Suppressor macrophage treated with lipopolysaccharide for 1 hour (primary cell): ENCODE measurements around the gene PGBD1.

Source experiments
- DNase-seq, 3 donors: peaks; one replicate each; pipeline ENCODE4 v3.0.0-alpha.2; 2020 to 2022

Gene PGBD1, protein sequence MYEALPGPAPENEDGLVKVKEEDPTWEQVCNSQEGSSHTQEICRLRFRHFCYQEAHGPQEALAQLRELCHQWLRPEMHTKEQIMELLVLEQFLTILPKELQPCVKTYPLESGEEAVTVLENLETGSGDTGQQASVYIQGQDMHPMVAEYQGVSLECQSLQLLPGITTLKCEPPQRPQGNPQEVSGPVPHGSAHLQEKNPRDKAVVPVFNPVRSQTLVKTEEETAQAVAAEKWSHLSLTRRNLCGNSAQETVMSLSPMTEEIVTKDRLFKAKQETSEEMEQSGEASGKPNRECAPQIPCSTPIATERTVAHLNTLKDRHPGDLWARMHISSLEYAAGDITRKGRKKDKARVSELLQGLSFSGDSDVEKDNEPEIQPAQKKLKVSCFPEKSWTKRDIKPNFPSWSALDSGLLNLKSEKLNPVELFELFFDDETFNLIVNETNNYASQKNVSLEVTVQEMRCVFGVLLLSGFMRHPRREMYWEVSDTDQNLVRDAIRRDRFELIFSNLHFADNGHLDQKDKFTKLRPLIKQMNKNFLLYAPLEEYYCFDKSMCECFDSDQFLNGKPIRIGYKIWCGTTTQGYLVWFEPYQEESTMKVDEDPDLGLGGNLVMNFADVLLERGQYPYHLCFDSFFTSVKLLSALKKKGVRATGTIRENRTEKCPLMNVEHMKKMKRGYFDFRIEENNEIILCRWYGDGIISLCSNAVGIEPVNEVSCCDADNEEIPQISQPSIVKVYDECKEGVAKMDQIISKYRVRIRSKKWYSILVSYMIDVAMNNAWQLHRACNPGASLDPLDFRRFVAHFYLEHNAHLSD

DNA sequence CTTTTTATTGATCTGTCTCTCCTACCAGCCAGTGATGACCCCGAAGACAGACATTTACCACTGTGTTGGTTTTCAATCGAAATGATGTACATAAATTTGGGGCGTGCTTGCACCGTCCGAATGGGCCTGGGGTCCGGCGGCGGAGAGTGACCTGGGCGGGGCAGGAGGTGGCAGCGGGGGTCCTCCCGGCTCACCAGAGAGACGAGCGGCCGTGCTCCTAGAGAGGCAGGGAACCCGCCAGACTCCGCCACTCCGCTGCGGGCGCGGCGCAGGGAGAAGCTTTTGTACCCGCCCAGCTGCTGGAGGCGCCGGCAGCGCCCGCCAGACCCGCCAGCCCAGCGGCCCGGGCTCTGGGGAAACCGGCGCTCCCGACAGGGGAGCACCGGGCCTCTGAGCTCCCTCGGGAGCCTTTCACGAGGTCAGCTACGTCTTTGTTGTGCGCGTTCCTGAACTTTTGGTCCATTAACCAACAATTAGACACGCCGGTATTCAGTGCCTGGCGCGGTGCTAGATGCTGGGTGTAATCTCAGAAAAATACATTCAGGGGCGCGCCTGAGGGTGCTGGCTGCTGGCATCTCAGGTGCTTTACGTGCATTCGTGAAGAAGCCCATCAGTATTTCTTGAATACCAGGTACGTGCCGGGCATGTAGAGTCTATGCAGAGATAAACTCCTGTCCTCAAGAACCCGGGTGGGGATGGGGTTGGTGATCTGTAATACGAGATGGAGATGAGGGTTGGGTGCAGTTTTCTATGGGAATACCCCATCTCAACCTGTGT lies at the start of gene PGBD1:
PGBD1 (plus strand) TSS at position 285 of the 777 bp plus-strand sequence. CDS start 2,242 bp downstream, outside the sequence.
- DNase-seq: peak; percentile 64 to 83 (median 67)

DNA sequence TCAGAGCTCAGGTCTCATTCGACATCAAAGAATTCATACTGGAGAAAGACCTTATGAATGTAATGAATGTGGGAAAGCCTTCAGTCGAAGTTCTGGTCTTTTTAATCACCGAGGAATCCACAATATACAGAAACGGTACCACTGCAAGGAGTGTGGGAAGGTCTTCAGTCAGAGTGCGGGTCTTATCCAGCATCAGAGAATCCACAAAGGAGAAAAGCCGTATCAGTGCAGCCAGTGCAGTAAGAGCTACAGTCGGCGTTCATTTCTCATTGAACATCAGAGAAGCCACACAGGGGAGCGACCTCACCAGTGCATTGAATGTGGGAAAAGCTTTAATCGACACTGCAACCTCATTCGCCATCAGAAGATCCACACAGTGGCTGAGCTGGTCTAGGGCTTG lies 48.6 kb upstream of the PGBD1 start:
- DNase-seq: no peak

DNA sequence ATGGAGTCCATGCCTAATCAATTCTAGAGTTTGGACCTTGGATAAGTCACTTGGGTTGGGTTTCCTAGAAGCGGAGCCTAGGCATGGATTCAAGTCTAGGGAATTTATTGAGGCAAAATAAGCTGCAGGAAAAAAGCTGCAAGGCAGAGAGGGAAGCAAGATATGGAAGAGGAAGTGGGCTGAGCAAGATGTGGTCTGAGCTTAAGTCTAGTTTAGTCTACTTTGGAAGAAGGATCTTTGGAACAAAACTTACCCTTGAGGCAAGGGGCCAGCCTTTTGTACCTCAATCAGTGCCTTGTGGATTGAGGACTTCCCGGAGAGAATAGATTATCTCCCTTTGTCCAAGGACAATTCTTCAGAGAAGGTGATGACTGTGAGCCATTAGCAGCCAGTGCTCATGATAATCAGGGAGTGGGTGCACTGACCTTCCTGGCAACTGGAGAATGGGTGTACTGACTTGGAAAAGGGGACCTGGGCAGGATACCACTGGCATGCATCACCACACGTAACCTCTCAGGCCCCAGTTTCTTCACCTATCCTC lies 45.4 kb upstream of the PGBD1 start:
- peak in 1 of 3 donors; percentile 25 for DNase-seq

DNA sequence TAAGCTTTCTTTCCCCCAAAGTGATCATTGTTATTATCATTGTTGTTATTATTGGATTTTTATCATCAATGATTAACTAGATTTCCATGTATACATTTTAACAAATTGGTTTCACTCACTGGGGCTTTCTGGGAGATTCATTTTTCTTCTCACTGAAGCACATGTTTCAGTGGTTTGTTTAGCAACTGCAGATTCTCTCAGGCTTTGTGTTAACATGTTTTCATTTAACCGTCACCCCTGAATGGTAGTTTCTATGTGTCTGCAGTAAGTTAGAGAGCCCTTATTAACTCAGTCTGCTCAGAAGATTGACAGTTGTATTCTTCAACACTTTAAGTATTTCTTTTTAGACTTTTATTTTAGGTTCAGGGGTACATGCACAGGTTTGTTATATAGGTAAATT lies 41.7 kb upstream of the PGBD1 start:
- no peak for DNase-seq

DNA sequence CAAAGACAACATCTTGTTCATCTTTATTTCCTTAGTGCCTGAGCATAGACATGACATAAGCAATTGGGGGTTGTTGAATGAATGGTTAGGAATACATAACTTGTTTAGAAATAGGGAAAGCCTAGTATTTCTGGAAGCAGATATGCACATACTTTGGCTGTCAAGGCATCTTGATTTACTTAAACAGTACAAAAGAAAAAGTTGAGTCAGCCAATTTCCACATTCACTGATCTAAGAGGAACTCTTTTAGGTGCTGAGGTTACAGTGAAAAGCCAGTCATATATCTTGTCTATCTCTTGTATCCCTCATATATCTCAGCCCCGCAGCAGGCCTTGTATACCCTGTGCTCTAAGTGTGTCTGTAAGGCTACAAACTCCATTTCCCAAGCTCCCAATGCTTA lies 40.9 kb upstream of the PGBD1 start:
- peak in 2 of 3 donors; percentile 34 to 35 for DNase-seq

DNA sequence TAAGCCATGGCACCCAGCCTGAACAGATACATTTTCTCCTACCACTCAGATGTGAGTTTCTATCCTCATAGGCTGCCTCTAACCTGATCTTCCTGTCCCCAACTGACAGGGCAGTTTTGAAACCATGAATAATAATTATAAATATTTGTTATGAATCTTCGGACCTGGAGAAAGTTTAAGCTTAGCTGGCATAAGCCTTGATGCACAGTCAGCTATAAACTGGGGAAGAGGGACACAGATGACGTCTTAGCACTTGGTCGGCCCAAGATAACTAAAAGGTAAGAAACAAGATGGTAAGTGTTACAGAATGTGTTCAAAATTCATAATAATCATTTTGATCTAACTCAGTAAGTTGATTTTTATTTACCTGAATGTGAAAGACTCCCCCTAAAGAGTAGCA lies 37.4 kb upstream of the PGBD1 start:
- no peak for DNase-seq

DNA sequence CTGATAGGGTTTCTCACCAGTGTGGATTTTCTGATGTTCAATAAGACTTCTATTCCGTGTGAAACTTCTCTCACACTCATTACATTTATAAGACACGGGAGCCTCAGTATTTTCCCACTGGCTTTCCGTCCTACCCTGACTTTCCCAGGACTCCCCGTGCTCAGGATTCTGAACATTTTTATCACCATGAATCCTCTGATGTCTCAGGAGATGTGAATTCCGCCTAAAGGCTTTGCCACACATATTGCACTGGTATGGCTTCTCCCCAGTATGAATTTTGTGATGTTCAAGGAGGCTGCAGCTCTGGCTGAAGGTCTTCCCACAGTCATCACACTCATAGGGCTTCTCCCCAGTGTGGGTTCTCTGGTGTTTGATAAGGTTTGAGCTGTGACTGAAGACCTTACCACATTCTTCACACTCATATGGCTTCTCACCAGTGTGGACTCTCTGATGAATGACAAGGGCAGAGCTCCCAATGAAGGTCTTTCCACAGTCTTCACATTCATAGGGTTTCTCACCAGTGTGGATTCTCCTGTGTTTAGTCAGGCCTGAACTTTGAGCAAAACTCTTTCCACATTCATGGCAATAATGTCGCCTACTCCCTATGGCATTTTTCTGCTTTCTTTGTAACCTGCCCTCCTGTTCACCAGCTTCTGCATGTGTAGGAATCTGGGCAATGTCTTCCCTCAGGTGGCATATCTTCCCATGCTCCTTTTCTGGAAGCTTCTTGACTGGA lies 36.0 kb upstream of the PGBD1 start:
- no peak for DNase-seq

DNA sequence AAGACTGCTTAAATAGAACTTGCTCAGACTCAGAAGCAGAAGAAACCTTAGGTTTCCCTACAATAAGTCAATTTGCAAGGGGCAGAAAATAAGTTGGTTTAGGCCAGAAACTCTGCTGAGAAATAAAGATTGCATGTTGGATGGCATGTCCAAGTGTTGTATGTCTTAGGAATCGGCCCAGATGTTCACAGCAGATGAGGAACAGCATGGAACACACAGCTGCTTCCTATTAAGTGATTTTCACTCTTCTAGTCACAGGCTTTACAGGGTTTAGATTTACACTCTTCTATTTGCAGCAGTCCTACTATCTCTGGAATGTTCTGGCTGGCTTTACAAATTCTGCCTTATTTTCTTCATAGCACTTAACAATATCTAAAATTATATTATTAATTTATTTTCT lies 32.5 kb upstream of the PGBD1 start:
- DNase-seq: no peak

DNA sequence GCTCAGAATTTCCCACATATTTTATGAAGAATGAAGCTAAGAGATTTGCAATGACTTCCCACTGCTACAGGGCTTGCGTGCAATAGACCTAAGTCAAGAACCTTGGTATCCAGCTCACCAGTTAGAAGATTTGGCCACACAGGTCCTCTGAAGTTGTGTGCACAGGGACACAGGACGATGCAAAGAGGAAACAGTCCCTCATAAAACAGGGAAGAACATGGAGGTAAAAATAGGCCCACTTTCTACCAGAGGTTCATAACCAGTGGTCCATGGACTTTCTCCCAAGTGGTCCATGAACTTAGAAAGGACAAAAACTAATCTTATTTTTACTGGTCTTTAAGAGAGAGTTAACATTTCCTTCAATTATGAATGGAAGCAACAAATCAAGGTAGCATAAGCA lies 30.6 kb upstream of the PGBD1 start:
- DNase-seq: no peak

DNA sequence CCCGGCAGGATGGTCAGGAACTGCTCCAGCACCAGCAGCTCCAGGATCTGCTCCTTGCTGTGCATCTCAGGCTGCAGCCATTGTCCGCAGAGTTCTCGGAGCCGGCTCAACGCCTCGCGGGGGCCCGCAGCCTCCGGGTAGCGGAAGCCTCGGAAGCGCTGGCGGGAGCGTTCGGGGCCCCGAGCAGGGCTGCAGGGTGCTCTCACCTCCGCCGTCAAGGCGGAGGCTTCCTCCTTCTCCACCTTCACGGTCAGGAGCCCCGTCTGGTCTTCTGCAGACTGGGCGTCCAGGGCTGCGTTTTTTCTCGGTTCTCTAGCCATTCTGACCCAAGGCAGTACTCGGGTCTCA lies 29.7 kb upstream of the PGBD1 start:
- DNase-seq: peak; percentile 20 to 52 (median 23)

DNA sequence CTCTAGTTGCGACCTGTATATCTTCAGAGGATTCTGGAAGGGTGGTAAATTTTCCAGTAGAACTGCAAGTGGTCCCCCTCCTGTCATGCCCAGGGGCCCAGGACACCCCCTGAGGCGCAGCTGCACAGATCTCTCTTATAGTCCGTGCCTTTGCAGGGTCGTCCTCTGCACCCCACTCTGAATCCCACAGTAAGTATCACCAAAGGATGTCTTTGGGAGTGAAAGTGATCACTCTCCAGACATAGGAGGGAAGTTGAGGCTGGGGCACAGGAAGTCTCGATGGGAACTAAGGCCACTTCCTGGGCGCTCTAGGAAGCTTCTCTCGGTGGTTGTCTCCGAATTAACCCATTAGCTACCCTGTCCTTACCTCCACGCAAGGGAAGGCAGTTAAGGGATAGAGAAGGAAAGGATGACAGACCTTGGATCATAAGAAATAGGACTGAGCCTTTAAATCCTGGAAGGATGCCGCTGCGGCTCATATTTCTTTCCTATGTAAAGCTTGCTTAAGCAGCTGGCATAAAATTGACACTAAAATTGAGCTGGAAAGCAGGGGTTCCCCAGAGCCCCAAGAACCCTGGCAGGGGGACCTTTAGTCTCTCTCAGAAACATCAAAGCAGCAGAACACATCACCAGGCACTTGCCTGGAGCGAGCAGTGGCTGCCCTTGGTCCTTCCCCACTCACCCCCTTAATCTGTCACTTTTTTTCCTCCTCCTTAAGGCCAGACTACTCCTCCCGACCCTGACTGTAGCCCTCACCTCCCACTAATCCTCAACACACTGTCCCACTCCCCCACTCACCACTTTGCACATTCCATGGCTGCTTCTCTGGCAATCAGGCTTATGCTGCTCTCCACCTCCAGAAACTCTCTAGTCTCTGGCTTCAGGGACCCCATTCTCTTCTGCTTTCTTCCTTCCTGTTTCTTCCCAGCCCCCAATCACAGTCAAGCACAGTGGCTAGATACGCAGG lies 29.1 kb upstream of the PGBD1 start, which contains the start of gene ZKSCAN4:
ZKSCAN4 (minus strand) TSS at position 261 of the 967 bp plus-strand sequence. CDS start 289 bp downstream, outside the sequence.
- peak; percentile 89 to 93 (median 91) for DNase-seq

DNA sequence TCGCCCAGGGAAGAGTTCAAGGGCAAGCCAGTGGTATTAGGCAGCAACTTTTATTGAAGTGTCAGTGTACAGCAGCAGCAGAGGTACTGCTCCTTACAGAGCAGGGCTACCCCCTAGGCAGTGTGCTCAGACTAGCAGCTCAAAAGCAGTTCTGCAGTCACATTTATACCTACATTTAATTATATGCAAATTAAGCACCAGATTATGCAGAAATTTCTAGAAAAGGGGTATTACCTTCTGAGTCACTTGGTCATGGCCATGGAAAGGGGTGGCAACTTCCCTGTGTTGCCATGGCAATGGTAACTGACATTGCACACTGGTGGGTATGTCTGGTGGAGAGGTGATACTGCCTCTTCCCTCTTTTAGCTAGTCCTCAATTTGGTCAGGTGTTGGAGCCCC lies 27.3 kb upstream of the PGBD1 start:
- peak; percentile 37 to 75 (median 52) for DNase-seq

DNA sequence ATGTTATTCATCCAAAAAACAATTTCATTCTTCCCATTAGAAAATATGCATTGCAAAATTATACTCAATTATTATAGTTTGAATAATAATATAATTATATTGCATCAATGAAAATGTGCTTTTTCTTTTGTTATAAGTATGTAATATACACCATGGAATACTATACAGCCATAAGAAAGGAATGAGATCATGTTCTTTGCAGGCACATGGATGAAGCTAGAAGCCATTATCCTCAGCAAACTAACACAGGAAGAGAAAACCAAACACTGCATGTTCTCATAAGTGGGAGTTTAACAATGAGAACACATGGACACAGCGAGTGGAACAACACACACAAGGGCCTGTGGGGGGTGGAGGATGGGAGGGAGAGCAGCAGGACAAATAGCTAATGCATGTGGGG lies 24.3 kb upstream of the PGBD1 start:
- DNase-seq: no peak

DNA sequence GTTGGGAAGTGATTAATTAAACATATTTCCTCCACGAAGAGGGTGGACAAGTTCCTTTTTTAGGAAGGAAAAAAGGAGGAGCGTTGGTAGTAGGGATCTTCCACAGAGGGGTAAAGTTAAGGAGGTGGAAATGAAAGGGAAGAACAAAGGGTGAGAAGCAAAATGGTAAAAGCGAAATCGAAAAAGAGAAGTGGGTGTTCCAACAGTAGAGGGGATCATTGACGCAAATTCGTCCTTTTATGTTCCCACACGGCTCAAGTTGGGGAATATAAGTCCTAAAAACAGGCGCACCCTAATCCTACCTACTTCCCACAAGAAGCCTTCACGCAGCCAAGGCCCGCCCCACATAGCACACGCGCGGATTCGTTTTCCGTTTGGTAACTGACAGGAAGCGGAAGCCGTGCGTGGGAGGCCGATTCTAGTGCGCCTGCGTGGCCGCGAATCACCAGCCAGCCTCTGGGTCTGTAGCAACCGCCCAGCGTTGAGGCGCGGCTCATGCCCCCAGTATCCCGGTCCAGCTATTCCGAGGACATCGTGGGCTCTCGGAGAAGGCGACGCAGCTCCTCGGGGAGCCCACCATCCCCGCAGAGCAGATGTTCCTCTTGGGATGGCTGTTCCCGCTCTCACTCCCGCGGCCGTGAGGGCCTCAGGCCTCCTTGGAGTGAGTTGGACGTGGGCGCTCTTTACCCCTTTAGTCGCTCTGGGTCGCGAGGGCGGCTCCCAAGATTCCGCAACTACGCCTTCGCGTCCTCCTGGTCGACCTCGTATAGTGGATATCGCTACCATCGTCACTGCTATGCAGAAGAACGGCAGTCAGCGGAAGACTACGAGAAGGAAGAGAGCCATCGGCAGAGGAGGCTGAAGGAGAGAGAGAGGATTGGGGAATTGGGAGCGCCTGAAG lies 22.2 kb upstream of the PGBD1 start, which contains the start of gene NKAPL:
NKAPL (plus strand) TSS at position 421 of the 901 bp plus-strand sequence; CDS start at position 496, 75 bp downstream.
- peak; percentile 91 to 93 (median 93) for DNase-seq

DNA sequence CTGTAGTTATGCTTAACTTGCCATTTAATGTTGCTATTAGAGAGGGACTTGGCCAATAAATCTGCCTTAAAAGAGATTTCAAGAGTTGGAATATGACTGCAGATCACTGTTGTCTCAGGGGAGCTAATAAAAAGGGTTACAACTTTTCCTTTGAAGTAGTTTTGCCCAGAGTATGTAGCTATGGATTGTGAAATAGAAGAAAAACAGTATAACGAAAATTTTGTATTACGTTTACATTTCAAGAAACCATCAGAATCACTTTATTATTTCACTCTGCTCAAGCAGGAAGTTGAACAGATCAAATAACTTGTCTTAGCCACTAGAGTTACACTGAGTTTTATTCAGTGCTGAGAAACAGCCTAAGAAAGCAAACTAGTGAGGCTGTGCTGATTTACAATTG lies 17.4 kb upstream of the PGBD1 start:
- no peak for DNase-seq

DNA sequence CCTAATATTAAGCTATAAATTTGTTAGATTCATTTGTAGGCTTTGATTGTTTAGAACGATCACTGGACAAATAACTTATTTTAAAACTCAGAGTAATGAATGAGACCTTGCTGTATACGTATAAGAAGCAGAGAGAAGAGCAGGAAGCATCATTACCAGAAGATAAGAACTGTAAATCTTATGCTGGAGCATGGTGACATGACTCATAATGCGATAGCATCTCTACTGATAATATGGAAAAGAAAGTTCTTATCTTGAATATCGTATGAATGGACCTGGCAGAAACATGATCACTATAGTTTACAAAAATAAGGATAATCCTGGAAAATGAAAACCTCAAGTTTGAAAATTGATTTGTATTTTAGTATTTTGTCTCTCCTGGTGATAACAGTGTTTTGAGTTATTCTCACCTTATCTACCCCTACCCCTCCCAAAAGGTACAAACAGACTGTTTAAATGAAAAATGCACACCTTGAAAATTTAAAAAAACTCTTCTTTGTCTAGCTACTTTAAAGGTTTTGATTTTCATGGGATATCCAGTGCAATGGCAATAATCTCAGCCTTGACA lies 16.5 kb upstream of the PGBD1 start:
- no peak for DNase-seq

DNA sequence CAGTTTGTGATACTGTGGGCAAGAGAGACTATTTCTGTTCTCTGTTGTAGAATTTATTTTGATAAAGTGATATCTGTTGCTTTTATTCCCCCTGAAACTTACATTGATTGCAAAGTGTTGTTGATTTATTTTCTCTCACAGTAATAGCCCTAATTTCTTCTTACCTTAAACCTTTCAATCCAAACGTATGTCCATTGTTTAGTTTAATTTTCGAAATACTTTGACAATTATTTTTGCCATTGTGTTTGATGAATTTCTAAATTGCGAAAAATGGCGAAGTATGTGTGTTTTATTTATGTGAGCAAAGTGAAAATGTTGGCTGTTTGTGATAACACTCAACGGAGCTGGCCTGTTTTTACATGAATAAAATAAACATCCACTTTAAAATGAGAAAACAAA lies 14.8 kb upstream of the PGBD1 start:
- no peak for DNase-seq

DNA sequence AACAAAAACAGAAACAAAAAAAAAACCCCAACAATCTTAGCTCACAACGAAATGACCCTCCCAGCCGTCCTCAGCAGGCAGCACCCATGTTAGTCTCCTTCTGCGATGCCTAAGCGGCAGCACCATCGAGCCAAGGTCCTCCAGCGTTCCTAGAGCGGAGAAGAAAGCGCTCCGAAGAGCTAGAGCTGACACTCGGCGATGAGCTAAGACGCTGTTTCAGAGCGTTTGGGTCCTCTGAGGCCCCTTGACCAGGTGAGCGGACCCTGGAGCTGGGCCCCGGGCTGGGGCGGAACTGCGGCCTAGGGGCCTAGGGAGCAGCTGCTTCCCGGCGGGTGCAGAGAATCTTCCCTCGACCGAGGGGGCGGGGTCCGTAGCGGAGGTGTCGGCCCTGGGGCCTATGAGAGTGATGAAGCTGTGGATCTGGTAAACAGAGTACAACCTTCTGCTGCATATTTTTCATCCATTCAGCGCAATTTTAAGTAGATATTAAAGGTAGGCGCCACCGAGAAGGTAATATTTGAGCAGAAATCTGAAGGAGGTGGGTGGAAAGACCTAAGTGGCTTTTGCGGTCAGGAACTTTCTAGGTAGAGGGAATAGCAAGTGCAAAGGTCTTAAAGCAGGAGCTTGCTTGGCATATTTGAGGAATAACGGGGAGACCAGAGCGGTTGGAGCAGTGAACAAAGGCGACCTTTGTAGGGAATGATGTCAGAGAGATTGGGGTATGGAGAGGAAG lies 14.2 kb upstream of the PGBD1 start, which contains the start of gene ZSCAN26:
ZSCAN26 (plus strand) TSS at position 182 of the 733 bp plus-strand sequence. CDS start 4,777 bp downstream, outside the sequence.
- peak; percentile 90 to 93 (median 90) for DNase-seq
